ENCODE measurements around the gene LMAN2L.

- TF ChIP-seq CTCF (conservative IDR thresholded peaks at IDR 0.05; ENCODE audit: low read depth, low read length) (no peak), EZH2 (IDR thresholded peaks at IDR 0.05; ENCODE audit: borderline replicate concordance, low read depth, low read length, poor library complexity, severe bottlenecking) (no peak)
These were observed 14.5 kb upstream of the LMAN2L start for GRCh38 chr2:96754317-96754716.

Measured in A673 (cell line).